SIG-M5 (cell line): ENCODE measurements around the gene MAN1C1.
"Not testable (repeated sequence)": the region's sequence is repeated elsewhere in the genome, so short reads cannot be mapped to it uniquely, and the experiment has no call there.

Experiments used
- DNase-seq: peaks from one replicate; lab custom pipeline; 2025; lab: John Stamatoyannopoulos, UW

MAN1C1 gene

GRCh38 chr1:25583519-25584370 lies 32.8 kb upstream of the MAN1C1 start:
- no peak for DNase-seq

GRCh38 chr1:25586181-25586588 lies 30.4 kb upstream of the MAN1C1 start:
- no peak for DNase-seq

- DNase-seq: no peak
Measured at GRCh38 chr1:25587290-25587689, 29.3 kb upstream of the MAN1C1 start.

- not testable (repeated sequence) for DNase-seq
Measured at GRCh38 chr1:25588224-25588623, 28.4 kb upstream of the MAN1C1 start.

GRCh38 chr1:25588786-25589185 lies 27.8 kb upstream of the MAN1C1 start:
- DNase-seq: not testable (repeated sequence)

- DNase-seq: no peak
Measured at GRCh38 chr1:25590096-25590824, 26.3 kb upstream of the MAN1C1 start.

- no peak for DNase-seq
Measured at GRCh38 chr1:25593861-25594260, 22.7 kb upstream of the MAN1C1 start.

GRCh38 chr1:25594971-25595370 lies 21.6 kb upstream of the MAN1C1 start:
- no peak for DNase-seq

GRCh38 chr1:25596641-25597040 lies 19.9 kb upstream of the MAN1C1 start:
- not testable (repeated sequence) for DNase-seq

- DNase-seq: no peak
Measured at GRCh38 chr1:25598879-25599278, 17.7 kb upstream of the MAN1C1 start.

GRCh38 chr1:25599969-25600610 lies 16.5 kb upstream of the MAN1C1 start:
- no peak for DNase-seq

GRCh38 chr1:25600971-25601699 lies 15.5 kb upstream of the MAN1C1 start:
- DNase-seq: not testable (repeated sequence)

- DNase-seq: not testable (repeated sequence)
Measured at GRCh38 chr1:25603779-25604538, 12.6 kb upstream of the MAN1C1 start.

- no peak for DNase-seq
Measured at GRCh38 chr1:25607123-25607522, 9.5 kb upstream of the MAN1C1 start.

GRCh38 chr1:25608488-25609178 lies 8.0 kb upstream of the MAN1C1 start:
- peak; percentile 25 for DNase-seq

- no peak for DNase-seq
Measured at GRCh38 chr1:25609921-25610320, 6.7 kb upstream of the MAN1C1 start.

GRCh38 chr1:25610822-25611630 lies 5.6 kb upstream of the MAN1C1 start:
- no peak for DNase-seq

GRCh38 chr1:25611843-25612242 lies 4.7 kb upstream of the MAN1C1 start:
- no peak for DNase-seq

- no peak for DNase-seq
Measured at GRCh38 chr1:25612421-25612820, 4.2 kb upstream of the MAN1C1 start.

- DNase-seq: no peak
Measured at GRCh38 chr1:25613091-25613490, 3.5 kb upstream of the MAN1C1 start.
